Measurements from ENCODE around the gene KHDC1. TPM values are rescaled to one million over a fixed set of nuclear protein-coding genes. Genes with fewer than 3 reads are reported as not detected.
"Not testable (repeated sequence)": the region's sequence is repeated elsewhere in the genome, so short reads cannot be mapped to it uniquely, and the experiment has no call there.

Gene KHDC1
- total RNA-seq, 2 experiments from 2014 or later: 5.0 to 6.1 TPM

- POLR2A ChIA-PET: no interaction called here
Measured at GRCh38 chr6:73285674-73286283, 22.8 kb upstream of the KHDC1 start.

GRCh38 chr6:73282871-73283270, 19.9 kb upstream of the KHDC1 start:
- Mint-ChIP-seq H3K36me3 (ENCODE audit: low read depth) (peaks cover 3% of the 10 kb centered on the region), H3K4me1 (peaks cover 3% of the 10 kb centered on the region), H3K27ac (no peak overlapping the region), H3K9me3 (no peaks in the 10 kb centered on the region), H3K27me3 (no peaks in the 10 kb centered on the region), H3K4me3 (no peak overlapping the region)
- DNase-seq: no peak
- CTCF ChIA-PET: interaction anchor here (1.6 kb wide), 1 partner anchor 14 kb away, joined by 6 read pairs; no protein-coding TSS in a partner anchor
- POLR2A ChIA-PET: no interaction called here

More at GRCh38 chr6:73285674-73286283, 22.8 kb upstream of the KHDC1 start:
- Mint-ChIP-seq H3K4me1 (peaks cover 3% of the 10 kb centered on the region), H3K36me3 (ENCODE audit: low read depth) (peaks cover 6% of the 10 kb centered on the region), H3K27me3 (no peaks in the 10 kb centered on the region), H3K9me3 (no peaks in the 10 kb centered on the region), H3K27ac (no peak overlapping the region), H3K4me3 (no peak overlapping the region)
- no peak for DNase-seq
- CTCF ChIA-PET: interaction anchor here (1.0 to 1.2 kb wide), 2 partner anchors 8 to 367 kb away, joined by 4 read pairs; no protein-coding TSS in a partner anchor

GRCh38 chr6:73281684-73282083, 18.7 kb upstream of the KHDC1 start:
- H3K27ac Mint-ChIP-seq; H3K4me3 Mint-ChIP-seq; H3K9me3 Mint-ChIP-seq; DNase-seq; H3K27me3 Mint-ChIP-seq; H3K36me3 Mint-ChIP-seq (ENCODE audit: low read depth); H3K4me1 Mint-ChIP-seq; CTCF ChIA-PET; POLR2A ChIA-PET: not testable (repeated sequence)

GRCh38 chr6:73269296-73269695, 6.3 kb upstream of the KHDC1 start:
- CTCF ChIA-PET: interaction anchor here (1.4 kb wide), 1 partner anchor 13 kb away, joined by 6 read pairs; no protein-coding TSS in a partner anchor
- H3K4me3 Mint-ChIP-seq, H3K27me3 Mint-ChIP-seq, H3K9me3 Mint-ChIP-seq, DNase-seq, POLR2A ChIA-PET, H3K27ac Mint-ChIP-seq: not testable (repeated sequence)
- Mint-ChIP-seq H3K36me3 (ENCODE audit: low read depth) (peaks cover 33% of the 10 kb centered on the region), H3K4me1 (peaks cover 19% of the 10 kb centered on the region)

GRCh38 chr6:73268896-73269295, 5.9 kb upstream of the KHDC1 start:
- H3K9me3 Mint-ChIP-seq, DNase-seq, POLR2A ChIA-PET, H3K27ac Mint-ChIP-seq, H3K4me3 Mint-ChIP-seq, H3K27me3 Mint-ChIP-seq: not testable (repeated sequence)
- Mint-ChIP-seq H3K36me3 (ENCODE audit: low read depth) (peaks cover 31% of the 10 kb centered on the region), H3K4me1 (peaks cover 23% of the 10 kb centered on the region)
- CTCF ChIA-PET: interaction anchor here (0.8 to 1.4 kb wide), 3 partner anchors 9 to 22 kb away, joined by 3 to 6 read pairs (median 4); no protein-coding TSS in a partner anchor

- Mint-ChIP-seq H3K27me3 (no peaks in the 10 kb centered on the region), H3K4me3 (peak overlapping the region; percentile 78), H3K9me3 (no peaks in the 10 kb centered on the region), H3K36me3 (ENCODE audit: low read depth) (peaks cover 27% of the 10 kb centered on the region), H3K27ac (peak overlapping the region; percentile 42), H3K4me1 (peaks cover 35% of the 10 kb centered on the region)
- DNase-seq: no peak
- ChIA-PET POLR2A (no interaction called here), CTCF (interaction anchor here (0.9 kb wide), 1 partner anchor 12 kb away, joined by 3 read pairs; no protein-coding TSS in a partner anchor)
Measured at GRCh38 chr6:73264446-73264845, 1.4 kb upstream of the KHDC1 start.

- CTCF ChIA-PET: no interaction called here
- peak overlapping the region; percentile 78 for H3K4me3 Mint-ChIP-seq
- H3K4me1 Mint-ChIP-seq: peaks cover 35% of the 10 kb centered on the region
- H3K27me3 Mint-ChIP-seq: no peaks in the 10 kb centered on the region
- peaks cover 26% of the 10 kb centered on the region for H3K36me3 Mint-ChIP-seq (ENCODE audit: low read depth)
- no peak for DNase-seq
- POLR2A ChIA-PET: no interaction called here
- peak overlapping the region; percentile 84 for H3K27ac Mint-ChIP-seq
- no peaks in the 10 kb centered on the region for H3K9me3 Mint-ChIP-seq
Measured at GRCh38 chr6:73263570-73263909, 544 bp upstream of the KHDC1 start.

- no peaks in the 10 kb centered on the region for H3K27me3 Mint-ChIP-seq
- ChIA-PET CTCF (no interaction called here), POLR2A (no interaction called here)
- peaks cover 10% of the 10 kb centered on the region for H3K4me1 Mint-ChIP-seq
- H3K27ac Mint-ChIP-seq: no peak overlapping the region
- no peaks in the 10 kb centered on the region for H3K9me3 Mint-ChIP-seq
- DNase-seq: no peak
- H3K36me3 Mint-ChIP-seq (ENCODE audit: low read depth): peaks cover 2% of the 10 kb centered on the region
- no peak overlapping the region for H3K4me3 Mint-ChIP-seq
Measured at GRCh38 chr6:73258721-73259120, 4.3 kb downstream of the KHDC1 start.

- CTCF ChIA-PET: interaction anchor here (0.7 kb wide), 1 partner anchor 172 kb away, joined by 3 read pairs; no protein-coding TSS in a partner anchor
- H3K4me3 Mint-ChIP-seq; DNase-seq; H3K9me3 Mint-ChIP-seq; H3K27ac Mint-ChIP-seq; H3K36me3 Mint-ChIP-seq (ENCODE audit: low read depth); H3K4me1 Mint-ChIP-seq; H3K27me3 Mint-ChIP-seq: not testable (repeated sequence)
- POLR2A ChIA-PET: interaction anchor here (0.6 kb wide), 1 partner anchor 532 kb away, joined by 5 read pairs; no protein-coding TSS in a partner anchor
Measured at GRCh38 chr6:73254323-73254722, 8.7 kb downstream of the KHDC1 start.

GRCh38 chr6:73252703-73253102, 10.3 kb downstream of the KHDC1 start:
- no peak for DNase-seq
- Mint-ChIP-seq H3K4me3 (no peak overlapping the region), H3K27me3 (no peaks in the 10 kb centered on the region), H3K27ac (no peak overlapping the region), H3K9me3 (no peaks in the 10 kb centered on the region), H3K36me3 (ENCODE audit: low read depth) (no peaks in the 10 kb centered on the region), H3K4me1 (no peaks in the 10 kb centered on the region)
- ChIA-PET POLR2A (interaction anchor here (0.6 kb wide), 1 partner anchor 56 kb away, joined by 3 read pairs; no protein-coding TSS in a partner anchor), CTCF (interaction anchor here (0.6 to 0.7 kb wide), 2 partner anchors 9 kb away, joined by 4 read pairs; no protein-coding TSS in a partner anchor)

- Mint-ChIP-seq H3K4me1 (no peaks in the 10 kb centered on the region), H3K4me3 (no peak overlapping the region), H3K9me3 (no peaks in the 10 kb centered on the region), H3K27me3 (peaks cover 3% of the 10 kb centered on the region), H3K36me3 (ENCODE audit: low read depth) (no peaks in the 10 kb centered on the region), H3K27ac (no peak overlapping the region)
- ChIA-PET CTCF (no interaction called here), POLR2A (no interaction called here)
- no peak for DNase-seq
Measured at GRCh38 chr6:73250016-73250415, 13.0 kb downstream of the KHDC1 start.

- Mint-ChIP-seq H3K4me3 (no peak overlapping the region), H3K9me3 (no peaks in the 10 kb centered on the region), H3K27ac (no peak overlapping the region), H3K27me3 (peaks cover 6% of the 10 kb centered on the region), H3K4me1 (no peaks in the 10 kb centered on the region), H3K36me3 (ENCODE audit: low read depth) (no peaks in the 10 kb centered on the region)
- ChIA-PET POLR2A (no interaction called here), CTCF (no interaction called here)
- no peak for DNase-seq
Measured at GRCh38 chr6:73248192-73248903, 14.6 kb downstream of the KHDC1 start.

- Mint-ChIP-seq H3K27ac (no peak overlapping the region), H3K36me3 (ENCODE audit: low read depth) (no peaks in the 10 kb centered on the region), H3K4me3 (no peak overlapping the region), H3K4me1 (no peaks in the 10 kb centered on the region), H3K9me3 (no peaks in the 10 kb centered on the region), H3K27me3 (peaks cover 7% of the 10 kb centered on the region)
- POLR2A ChIA-PET: no interaction called here
- DNase-seq: no peak
- CTCF ChIA-PET: no interaction called here
Measured at GRCh38 chr6:73242001-73242400, 21.0 kb downstream of the KHDC1 start.
